Motor neuron (in vitro differentiated cells): ENCODE results near the gene CTNNA1. TPM values are rescaled to one million over a fixed set of nuclear protein-coding genes. Genes with fewer than 3 reads are reported as not detected.
"Not testable (repeated sequence)": the region's sequence is repeated elsewhere in the genome, so short reads cannot be mapped to it uniquely, and the experiment has no call there.

Experiments used
- ATAC-seq, 8 experiments: fragments of 200-7000 bp; cut with Tn5 transposase; replicated peaks in 6 of 8; 2 replicates each; pipeline ENCODE4 v1.8.0; 2021; ENCODE audit warnings: mild to moderate bottlenecking in 8 of 8, moderate library complexity in 8 of 8
- H3K27ac ChIP-seq, 2 donors: fragments of 250-450 bp; sonication (Bioruptor Pico); 2 replicates each; pipeline ENCODE4 v1.9.0; 2021; ENCODE audit warnings: antibody characterized with exemption in 2 of 2, mild to moderate bottlenecking in 2 of 2, moderate library complexity in 1 of 2
- H3K4me1 ChIP-seq, 2 donors: fragments of 250-450 bp; sonication (Bioruptor Pico); replicated peaks in 1 of 2; 2 replicates each; pipeline ENCODE4 v1.6.1; 2021; ENCODE audit warnings: antibody characterized with exemption in 2 of 2, mild to moderate bottlenecking in 2 of 2, moderate library complexity in 1 of 2
- H3K4me3 ChIP-seq, 5 donors: fragments of 250-450 bp; sonication (Bioruptor Pico); 2 replicates each; pipeline ENCODE4 v1.9.0; 2021; ENCODE audit warnings: antibody characterized with exemption in 5 of 5, mild to moderate bottlenecking in 5 of 5, moderate library complexity in 4 of 5
- WGBS, 10 experiments: fragments of 450-650 bp; shearing (Covaris generic); methylation state at CpG; one replicate each; pipeline ENCODE4 v1.0.0; 2022; 5-methylcytosine and 5-hydroxymethylcytosine counted together
- in situ Hi-C, 9 experiments: fragments of 400-800 bp; cut with MboI; loops; one replicate each; pipeline ENCODE4 v1.15.0; 2021; ENCODE audit warnings: low sequenced_read_pairs in 9 of 9, low pct_unique_long_range_greater_than_20kb in 2 of 9; ENCODE audit not compliant: unreplicated experiment in 9 of 9
- total RNA-seq, 8 experiments: library from RNA; unstranded; fragments of 300-600 nt; gene quantifications; 2 replicates each; pipeline versions ENCODE4 v1.2.3 to v1.2.4, GENCODE V29; 2022

CTNNA1 gene, protein sequence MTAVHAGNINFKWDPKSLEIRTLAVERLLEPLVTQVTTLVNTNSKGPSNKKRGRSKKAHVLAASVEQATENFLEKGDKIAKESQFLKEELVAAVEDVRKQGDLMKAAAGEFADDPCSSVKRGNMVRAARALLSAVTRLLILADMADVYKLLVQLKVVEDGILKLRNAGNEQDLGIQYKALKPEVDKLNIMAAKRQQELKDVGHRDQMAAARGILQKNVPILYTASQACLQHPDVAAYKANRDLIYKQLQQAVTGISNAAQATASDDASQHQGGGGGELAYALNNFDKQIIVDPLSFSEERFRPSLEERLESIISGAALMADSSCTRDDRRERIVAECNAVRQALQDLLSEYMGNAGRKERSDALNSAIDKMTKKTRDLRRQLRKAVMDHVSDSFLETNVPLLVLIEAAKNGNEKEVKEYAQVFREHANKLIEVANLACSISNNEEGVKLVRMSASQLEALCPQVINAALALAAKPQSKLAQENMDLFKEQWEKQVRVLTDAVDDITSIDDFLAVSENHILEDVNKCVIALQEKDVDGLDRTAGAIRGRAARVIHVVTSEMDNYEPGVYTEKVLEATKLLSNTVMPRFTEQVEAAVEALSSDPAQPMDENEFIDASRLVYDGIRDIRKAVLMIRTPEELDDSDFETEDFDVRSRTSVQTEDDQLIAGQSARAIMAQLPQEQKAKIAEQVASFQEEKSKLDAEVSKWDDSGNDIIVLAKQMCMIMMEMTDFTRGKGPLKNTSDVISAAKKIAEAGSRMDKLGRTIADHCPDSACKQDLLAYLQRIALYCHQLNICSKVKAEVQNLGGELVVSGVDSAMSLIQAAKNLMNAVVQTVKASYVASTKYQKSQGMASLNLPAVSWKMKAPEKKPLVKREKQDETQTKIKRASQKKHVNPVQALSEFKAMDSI
- 100 to 1,000 TPM; 176 to 339 (median 205) TPM for total RNA-seq

DNA sequence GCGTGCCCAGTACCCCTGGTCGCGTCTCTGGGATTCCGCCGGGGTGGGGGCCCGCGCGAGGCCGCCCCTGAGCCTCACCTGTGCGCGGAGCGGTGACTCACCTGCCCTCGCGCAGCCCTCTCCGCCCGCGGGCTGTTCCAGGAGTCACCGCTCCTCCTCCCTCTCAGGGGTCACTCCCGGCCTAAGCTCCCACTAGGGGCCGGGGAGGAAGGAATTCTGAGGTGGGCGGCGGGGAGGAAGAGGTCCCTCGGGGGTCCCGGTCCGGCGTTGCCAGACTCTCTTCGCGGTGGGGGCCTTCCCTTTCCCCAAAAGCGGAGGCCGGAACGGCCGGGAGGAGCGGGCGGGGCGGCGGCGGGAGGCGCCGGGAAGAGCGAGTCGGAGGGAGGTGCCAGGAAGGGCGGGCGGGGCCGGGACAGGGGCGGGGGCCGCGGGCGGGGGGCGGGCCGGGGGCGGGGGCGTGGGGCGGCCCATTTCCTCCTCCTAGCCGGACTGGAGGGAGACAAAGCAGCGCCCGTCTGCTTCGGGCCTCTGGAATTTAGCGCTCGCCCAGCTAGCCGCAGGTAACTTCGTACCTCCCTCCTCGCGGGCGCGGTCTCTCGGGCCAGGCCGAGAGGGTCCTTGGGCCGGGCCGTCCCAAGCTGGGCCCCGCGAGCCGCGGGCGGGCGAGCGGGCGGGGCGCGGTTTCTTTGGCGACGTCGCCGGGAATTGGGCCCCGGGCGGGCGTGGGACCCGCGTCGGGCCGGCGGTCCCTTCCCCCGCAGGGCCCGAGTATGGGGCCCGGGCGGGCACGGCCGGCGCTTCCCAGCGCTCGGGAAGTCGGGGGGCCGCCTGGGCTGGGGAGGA is at the start of gene CTNNA1:
CTNNA1 (plus strand) TSS at position 475 of the 843 bp plus-strand sequence. CDS start 28,500 bp downstream, outside the sequence.
- ATAC-seq: peak; percentile 55 to 76 (median 66)
- peaks cover 11 to 16% of the 10 kb centered on the region in 2 donors for H3K4me1 ChIP-seq
- in situ Hi-C loops: no loop called here
- WGBS, 10 experiments: 0 to 2% methylated on average over 1 to 13 of the region's 102 CpGs; no CpG with 5 or more reads in 8 of the 10 experiments
- peak within 1 kb of the TSS; percentile 63 to 66 for H3K27ac ChIP-seq
- peak within 1 kb of the TSS; percentile 55 to 87 (median 68) for H3K4me3 ChIP-seq

DNA sequence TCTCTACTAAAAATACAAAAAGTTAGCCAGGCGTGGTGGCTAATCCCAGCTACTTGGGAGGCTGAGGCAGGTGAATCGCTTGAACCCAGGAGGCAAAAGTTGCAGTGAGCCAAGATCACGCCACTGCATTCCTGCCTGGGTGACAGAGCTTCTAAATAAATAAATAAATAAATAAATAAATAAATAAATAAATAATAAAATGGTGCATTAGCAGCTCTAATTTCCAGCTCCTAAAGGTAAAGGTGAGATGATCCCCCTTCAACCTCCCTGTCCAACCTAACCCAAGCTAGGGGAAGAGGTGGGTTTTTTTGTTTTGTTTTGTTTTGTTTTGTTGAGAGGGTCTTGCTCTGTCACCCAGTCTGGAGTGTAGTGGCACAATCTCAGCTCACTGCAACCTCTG is 49.4 kb upstream of the CTNNA1 start:
- in situ Hi-C loops, H3K4me3 ChIP-seq, ATAC-seq: not testable (repeated sequence)
- 94 to 100% (median 100%) methylated on average over 1 to 3 of the region's 3 CpGs; no CpG with 5 or more reads in 5 of the 10 experiments for WGBS, 10 experiments
- peak overlapping the region in 1 of 2 donors; percentile 75 for H3K27ac ChIP-seq
- H3K4me1 ChIP-seq: peaks cover 37 to 45% of the 10 kb centered on the region in 2 donors

DNA sequence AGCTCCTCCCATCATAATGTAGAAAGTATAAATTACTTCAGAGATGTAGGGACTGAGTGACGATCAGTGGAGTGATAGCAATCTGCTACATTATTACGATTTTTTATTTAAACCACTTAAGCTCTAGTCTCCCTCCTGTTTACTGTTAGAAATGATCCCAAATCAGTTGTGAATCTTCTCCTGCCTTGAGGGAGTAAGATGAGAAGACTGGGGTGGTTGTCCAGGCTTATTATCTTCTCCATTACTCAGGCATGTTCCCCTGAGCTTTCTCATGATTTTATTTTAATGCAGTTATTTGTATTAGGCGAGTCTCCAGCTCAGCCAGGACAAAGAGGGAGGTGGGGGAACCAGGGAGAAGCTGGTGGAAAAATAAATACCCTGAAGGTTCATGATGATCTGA is 48.2 kb upstream of the CTNNA1 start:
- WGBS, 10 experiments: 7 to 63% (median 40%) methylated on average over 1 to 3 of the region's 3 CpGs; no CpG with 5 or more reads in 1 of the 10 experiments
- peak overlapping the region in 1 of 2 donors; percentile 21 for H3K27ac ChIP-seq
- peak in 1 of 8 experiments; percentile 77 for ATAC-seq
- no peak overlapping the region for H3K4me3 ChIP-seq
- in situ Hi-C loops: no loop called here
- H3K4me1 ChIP-seq: peaks cover 48 to 57% of the 10 kb centered on the region in 2 donors

DNA sequence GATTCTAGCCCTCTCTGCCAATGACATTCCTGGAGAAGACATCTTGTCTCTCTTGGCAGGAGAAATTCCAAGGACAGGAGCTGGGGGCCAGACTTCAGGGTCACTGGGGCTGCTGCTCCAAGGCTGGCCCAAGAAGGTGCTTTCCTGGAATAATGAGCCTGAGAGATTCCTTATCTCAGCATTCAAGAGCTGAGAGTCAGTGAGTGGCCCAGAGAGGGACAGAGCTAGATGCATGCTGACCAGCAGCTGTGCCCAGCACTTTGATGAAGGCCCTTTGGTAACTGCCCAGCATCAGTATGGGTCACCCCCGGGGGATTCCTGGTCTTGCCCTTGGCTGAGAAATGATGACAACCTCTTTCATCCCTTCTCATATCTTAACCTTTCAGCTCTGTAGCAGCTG is 47.7 kb upstream of the CTNNA1 start:
- WGBS, 10 experiments: 56 to 100% (median 71%) methylated on average over 1 of the region's 1 CpG; no CpG with 5 or more reads in 7 of the 10 experiments
- H3K27ac ChIP-seq: no peak overlapping the region
- in situ Hi-C loops: no loop called here
- no peak overlapping the region for H3K4me3 ChIP-seq
- peak in 1 of 8 experiments; percentile 31 for ATAC-seq
- H3K4me1 ChIP-seq: peaks cover 48 to 58% of the 10 kb centered on the region in 2 donors

DNA sequence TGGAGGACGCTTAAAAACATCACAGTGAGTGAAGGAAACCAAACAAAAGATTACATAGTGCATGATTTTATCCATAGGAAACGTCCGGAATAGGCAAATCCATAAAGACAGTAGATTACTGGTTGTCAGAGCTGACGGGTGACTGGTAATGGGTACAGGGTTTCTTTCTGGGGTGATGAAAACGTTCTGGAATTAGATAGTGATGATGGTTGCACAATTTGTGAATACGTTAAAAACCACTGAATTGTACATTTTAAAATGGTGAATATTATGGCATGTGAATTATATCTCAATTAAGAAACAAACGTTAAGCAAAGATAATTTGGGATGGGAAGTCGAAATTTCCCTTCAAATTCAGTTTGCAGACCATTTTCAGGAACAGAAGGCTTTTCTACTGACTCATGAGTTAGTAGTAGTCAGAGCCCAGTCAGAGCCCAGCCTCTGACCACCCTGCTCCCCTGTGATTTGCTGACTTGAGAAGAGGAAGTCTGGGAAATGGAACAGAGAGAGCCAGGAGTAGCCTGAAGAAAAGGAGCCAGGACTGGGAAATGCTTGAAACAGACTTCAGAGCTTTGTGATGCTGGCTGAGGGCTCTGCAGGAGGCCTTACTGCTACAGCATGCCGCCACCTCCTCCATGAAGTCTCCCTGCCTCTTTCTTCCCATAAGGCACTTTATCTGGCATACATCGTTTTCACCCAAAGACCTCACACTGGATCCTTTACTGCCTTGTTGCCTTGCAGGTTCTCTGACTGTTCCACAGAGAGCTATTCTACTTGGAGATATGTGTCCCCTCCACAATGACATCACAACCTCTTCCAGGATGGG is 46.4 kb upstream of the CTNNA1 start:
- WGBS, 10 experiments: 30 to 94% (median 80%) methylated on average over 6 to 9 of the region's 10 CpGs
- in situ Hi-C loops: no loop called here
- peak in 3 of 8 experiments; percentile 38 to 74 (median 72) for ATAC-seq
- Histone ChIP-seq H3K27ac (no peak overlapping the region), H3K4me1 (peaks cover 47 to 58% of the 10 kb centered on the region in 2 donors), H3K4me3 (no peak overlapping the region)

DNA sequence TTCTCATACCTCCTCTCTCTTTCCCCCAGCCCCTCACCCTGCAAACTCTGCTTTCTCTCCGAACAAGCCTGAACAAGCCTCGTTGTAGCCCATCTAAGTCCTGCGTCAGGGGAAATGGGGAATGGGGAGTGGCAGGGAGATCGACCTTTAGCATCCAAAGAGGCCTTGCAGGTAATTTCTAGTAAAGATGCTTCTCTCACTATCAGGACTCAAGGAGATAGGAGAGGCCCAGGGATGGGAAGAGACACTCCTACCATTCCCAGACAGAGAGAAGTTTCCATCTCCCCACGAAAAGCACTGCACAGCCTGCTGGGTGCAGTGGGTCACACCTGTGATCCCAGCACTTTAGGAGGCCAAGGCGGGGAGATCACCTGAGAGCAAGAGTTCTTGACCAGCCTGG is 44.4 kb upstream of the CTNNA1 start:
- H3K4me1 ChIP-seq: peaks cover 30 to 39% of the 10 kb centered on the region in 2 donors
- H3K4me3 ChIP-seq: no peak overlapping the region
- peak in 4 of 8 experiments; percentile 7 to 24 (median 20) for ATAC-seq
- in situ Hi-C loops: no loop called here
- WGBS, 10 experiments: 33 to 70% (median 55%) methylated on average over 1 to 4 of the region's 6 CpGs; no CpG with 5 or more reads in 4 of the 10 experiments
- peak overlapping the region; percentile 32 to 53 for H3K27ac ChIP-seq

DNA sequence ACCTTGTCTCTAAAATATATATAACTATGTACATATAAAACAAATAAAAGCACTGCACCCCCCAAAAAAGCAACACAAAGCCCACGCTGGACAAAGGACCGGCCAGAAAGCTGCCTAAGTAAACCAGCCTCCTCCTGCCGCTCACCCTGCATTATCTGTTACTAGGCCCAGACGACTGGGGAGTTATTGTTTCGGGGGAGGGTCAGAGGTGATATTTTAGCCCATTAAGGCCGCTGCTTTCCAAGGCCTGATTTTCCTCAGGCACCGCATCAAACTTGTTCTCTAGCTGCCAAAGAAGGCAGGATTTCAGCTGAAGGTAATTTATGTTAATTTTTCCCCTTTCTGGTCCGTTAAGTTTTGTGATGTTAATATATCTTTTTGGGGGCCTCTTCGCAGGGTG is 44.0 kb upstream of the CTNNA1 start:
- 0 to 93% (median 30%) methylated on average over 1 to 5 of the region's 9 CpGs; no CpG with 5 or more reads in 2 of the 10 experiments for WGBS, 10 experiments
- ATAC-seq: peak in 4 of 8 experiments; percentile 6 to 64 (median 63)
- peak overlapping the region in 1 of 2 donors; percentile 53 for H3K27ac ChIP-seq
- in situ Hi-C loops: no loop called here
- peaks cover 29 to 35% of the 10 kb centered on the region in 2 donors for H3K4me1 ChIP-seq
- H3K4me3 ChIP-seq: no peak overlapping the region

DNA sequence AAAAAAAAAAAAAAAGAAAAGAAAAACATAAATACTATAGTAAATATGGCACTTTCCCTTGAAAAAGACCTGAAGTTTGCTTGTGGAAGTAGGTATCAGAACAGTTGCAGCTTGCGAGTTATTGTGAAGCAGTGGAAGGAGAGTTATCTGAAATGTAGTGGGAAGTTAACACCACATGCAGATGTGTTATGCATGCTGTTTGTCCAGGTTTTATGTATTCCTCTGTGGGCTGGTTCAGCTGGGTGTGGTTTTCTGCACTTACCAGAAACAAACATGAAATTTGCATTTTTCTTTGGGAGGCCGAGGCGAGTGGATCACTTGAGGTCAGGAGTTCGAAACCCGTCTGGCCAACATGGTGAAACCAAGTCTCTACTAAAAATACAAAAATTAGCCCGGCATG is 42.1 kb upstream of the CTNNA1 start:
- in situ Hi-C loops: no loop called here
- H3K27ac ChIP-seq: no peak overlapping the region
- peak in 3 of 8 experiments; percentile 89 to 93 (median 90) for ATAC-seq
- no peak overlapping the region for H3K4me3 ChIP-seq
- peaks cover 14 to 21% of the 10 kb centered on the region in 2 donors for H3K4me1 ChIP-seq
- WGBS, 10 experiments: 52 to 100% (median 94%) methylated on average over 1 to 6 of the region's 6 CpGs; no CpG with 5 or more reads in 3 of the 10 experiments

DNA sequence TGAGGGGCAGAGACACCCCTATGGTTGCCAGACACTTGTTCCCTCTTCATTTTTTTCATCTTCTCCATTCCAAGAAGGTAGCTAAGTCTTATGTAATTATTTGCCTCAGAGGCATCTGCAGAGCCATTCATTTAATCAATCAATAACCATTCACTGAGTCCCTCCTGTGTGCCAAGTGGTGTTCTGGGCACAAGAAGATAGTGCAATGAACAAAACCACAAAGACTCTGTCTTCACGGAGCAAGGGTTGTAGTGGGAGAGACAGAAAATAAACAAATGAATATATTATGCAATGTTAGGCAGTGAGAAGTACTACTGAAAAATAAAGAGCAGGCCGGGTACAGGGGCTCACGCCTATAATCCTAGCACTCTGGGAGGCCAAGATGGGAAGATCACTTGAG is 41.4 kb upstream of the CTNNA1 start:
- no peak for ATAC-seq
- no peak overlapping the region for H3K4me3 ChIP-seq
- no peak overlapping the region for H3K27ac ChIP-seq
- in situ Hi-C loops: no loop called here
- peaks cover 21 to 28% of the 10 kb centered on the region in 2 donors for H3K4me1 ChIP-seq
- WGBS, 10 experiments: 24 to 92% (median 81%) methylated on average over 2 to 3 of the region's 3 CpGs; no CpG with 5 or more reads in 2 of the 10 experiments

DNA sequence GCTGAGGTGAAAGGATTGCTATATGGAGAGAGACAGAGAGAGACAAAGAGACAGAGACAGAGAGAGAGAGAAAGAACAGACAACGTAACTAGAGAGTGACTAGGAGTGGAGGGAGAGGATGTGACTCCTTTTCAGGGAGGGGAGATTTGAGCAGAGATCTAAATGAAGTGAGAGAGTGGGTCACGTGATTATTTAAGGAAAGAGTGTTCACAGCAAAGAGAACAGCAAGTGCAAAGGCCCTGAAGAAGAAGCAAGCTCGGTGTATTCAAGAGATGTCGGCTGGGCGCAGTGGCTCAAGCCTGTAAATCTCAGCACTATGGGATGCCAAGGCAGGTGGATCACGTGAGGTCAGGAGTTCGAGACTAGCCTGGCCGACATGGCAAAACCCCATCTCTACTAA is 40.9 kb upstream of the CTNNA1 start:
- ATAC-seq: no peak
- WGBS, 10 experiments: 82 to 100% (median 98%) methylated on average over 1 to 8 of the region's 8 CpGs; no CpG with 5 or more reads in 1 of the 10 experiments
- peaks cover 24 to 29% of the 10 kb centered on the region in 2 donors for H3K4me1 ChIP-seq

DNA sequence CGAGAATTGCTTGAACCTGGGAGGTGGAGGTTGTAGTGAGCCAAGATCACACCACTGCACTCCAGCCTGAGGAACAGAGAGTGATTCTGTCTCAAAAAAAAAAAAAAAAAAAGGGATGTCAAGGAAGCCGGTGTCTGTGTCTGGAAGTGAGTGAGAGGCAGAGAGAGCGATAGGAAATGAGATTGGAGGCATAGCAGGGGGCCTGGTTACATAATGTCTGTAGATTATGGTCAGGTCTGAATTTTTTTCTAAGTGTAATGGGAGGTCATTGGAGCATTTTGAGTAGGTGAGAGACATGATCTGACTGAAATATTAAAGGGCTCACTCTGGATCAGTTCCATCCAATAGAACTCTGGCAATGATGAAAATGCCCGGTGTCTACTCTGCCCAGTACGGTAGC is 40.4 kb upstream of the CTNNA1 start:
- in situ Hi-C loops: no loop called here
- H3K4me3 ChIP-seq: no peak overlapping the region
- peaks cover 24 to 29% of the 10 kb centered on the region in 2 donors for H3K4me1 ChIP-seq
- WGBS, 10 experiments: 67 to 96% (median 87%) methylated on average over 1 to 5 of the region's 5 CpGs; no CpG with 5 or more reads in 1 of the 10 experiments
- no peak for ATAC-seq
- H3K27ac ChIP-seq: no peak overlapping the region

More for the DNA sequence above, 40.9 kb upstream of the CTNNA1 start:
- Histone ChIP-seq H3K27ac (no peak overlapping the region), H3K4me3 (no peak overlapping the region)
- in situ Hi-C loops: no loop called here
